Small intestine (tissue), 7 donors: ENCODE measurements around the gene PAXX. TPM values are rescaled to one million over a fixed set of nuclear protein-coding genes. Genes with fewer than 3 reads are reported as not detected.

ENCODE experiments used
- DNase-seq, 2 donors: peaks; one replicate each; pipeline versions ENCODE4 v3.0.0 to v3.0.0-alpha.2; 2013
- FAIRE-seq: peaks from 2 replicates; lab custom pipeline; 2012; peaks lifted over from hg19 to GRCh38; lab: Jason Lieb, UNC
- H3K27ac ChIP-seq, 3 donors: one replicate each; pipeline ENCODE4 v1.5.1; 2013; ENCODE audit warnings: low read length in 2 of 3, mild to moderate bottlenecking in 2 of 3, control low read depth in 1 of 3, inconsistent platforms in 1 of 3, low read depth in 1 of 3, moderate library complexity in 1 of 3
- H3K27me3 ChIP-seq, 3 donors: one replicate each; pipeline ENCODE4 v1.6.1; 2013; ENCODE audit warnings: low read length in 3 of 3, inconsistent platforms in 1 of 3; ENCODE audit not compliant: control insufficient read depth in 3 of 3, insufficient read depth in 3 of 3
- H3K36me3 ChIP-seq, 3 donors: one replicate each; pipeline ENCODE4 v1.6.1; 2013; ENCODE audit warnings: low read length in 3 of 3, inconsistent platforms in 1 of 3, low read depth in 1 of 3, mild to moderate bottlenecking in 1 of 3, moderate library complexity in 1 of 3; ENCODE audit not compliant: control insufficient read depth in 3 of 3, insufficient read depth in 2 of 3
- H3K4me1 ChIP-seq, 3 donors: one replicate each; pipeline ENCODE4 v1.6.1; 2013; ENCODE audit warnings: low read length in 2 of 3, inconsistent platforms in 1 of 3, low read depth in 1 of 3, mild to moderate bottlenecking in 1 of 3, moderate library complexity in 1 of 3; ENCODE audit not compliant: control insufficient read depth in 3 of 3, insufficient read depth in 2 of 3
- H3K4me3 ChIP-seq, 3 donors: one replicate each; pipeline ENCODE4 v1.5.1; 2013; ENCODE audit warnings: low read length in 3 of 3, control low read depth in 1 of 3, inconsistent platforms in 1 of 3, low read depth in 1 of 3, mild to moderate bottlenecking in 1 of 3, moderate library complexity in 1 of 3
- H3K9me3 ChIP-seq, 2 donors: one replicate each; pipeline ENCODE4 v1.6.1; 2013; ENCODE audit warnings: low read depth in 1 of 2, low read length in 1 of 2; ENCODE audit not compliant: control insufficient read depth in 2 of 2, insufficient read depth in 1 of 2
- WGBS, 3 donors: extraction: QIAGEN DNeasy Blood & Tissue Kit; methylation state at CpG; one replicate each; pipeline ENCODE4 v1.1.7; 2013; 5-methylcytosine and 5-hydroxymethylcytosine counted together
- polyA plus RNA-seq, 4 donors: library from polyadenylated mRNA; stranded (reverse) in 3 of 4; unstranded in 1 of 4; fragments of 200-250 nt in 3 of 4; fragments of 120-200 nt in 1 of 4; gene quantifications; one replicate each; pipeline versions ENCODE4 v1.2.1 to v1.2.3, GENCODE V29; 2013
- donor health status: healthy with polysubstance abuse.
- donor health status: control.
- donor health status: control.
- donor health status: Bipolar disorder and iron deficiency.
- donor health status: healthy.

The PAXX gene
- polyA plus RNA-seq, 4 donors, result 33.7 to 85.9 (median 75.5) TPM

DNA sequence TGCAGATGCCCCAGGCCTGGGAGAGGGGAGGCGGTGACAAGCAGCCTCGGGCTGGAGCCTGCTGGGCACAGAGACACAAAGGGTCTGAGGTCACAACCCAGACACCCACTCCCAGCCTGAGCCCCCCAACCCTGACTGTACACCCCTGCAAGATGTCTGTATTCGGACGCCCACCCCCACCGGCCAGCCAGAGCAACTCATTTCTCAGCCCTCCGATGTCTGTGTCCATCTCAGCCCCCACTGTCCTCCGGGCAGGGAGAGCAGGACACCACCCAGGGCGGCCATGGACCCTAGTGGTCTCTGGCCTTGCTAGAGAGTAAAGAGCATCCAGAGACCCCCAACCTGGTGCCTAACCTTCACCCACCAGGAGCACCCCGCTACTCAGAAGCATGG lies 36.3 kb upstream of the PAXX start:
- Histone ChIP-seq H3K27ac (no peak overlapping the region), H3K4me1 (peaks cover 0 to 16% (median 0%) of the 10 kb centered on the region in 3 donors), H3K4me3 (no peak overlapping the region), H3K27me3 (no peaks in the 10 kb centered on the region), H3K36me3 (peaks cover 0 to 47% (median 0%) of the 10 kb centered on the region in 3 donors), H3K9me3 (no peaks in the 10 kb centered on the region)
- DNase-seq (no peak), FAIRE-seq (no peak)
- 93 to 97% (median 93%) methylated on average over 8 to 9 of the region's 9 CpGs for WGBS, 3 donors

DNA sequence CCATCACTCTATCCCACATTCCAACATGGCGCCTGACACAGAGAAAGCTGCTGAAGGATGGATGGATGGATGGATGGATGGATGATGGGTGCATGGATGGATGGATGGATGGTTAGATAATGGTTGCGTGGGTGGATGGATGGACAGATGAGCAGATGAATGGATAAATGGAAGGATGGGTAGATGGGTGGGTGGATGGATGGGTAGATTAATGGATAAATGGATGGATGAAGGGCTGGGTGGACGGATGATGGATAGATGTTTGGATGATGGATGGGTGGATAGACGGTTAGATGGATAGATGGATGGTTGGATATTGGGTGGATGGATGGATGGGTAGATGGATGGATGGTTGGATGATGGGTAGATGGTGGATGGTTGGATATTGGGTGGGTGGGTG lies 35.6 kb upstream of the PAXX start:
- Histone ChIP-seq H3K9me3 (no peaks in the 10 kb centered on the region), H3K4me3 (no peak overlapping the region), H3K27me3 (no peaks in the 10 kb centered on the region), H3K4me1 (peaks cover 0 to 9% (median 0%) of the 10 kb centered on the region in 3 donors), H3K36me3 (peaks cover 0 to 41% (median 0%) of the 10 kb centered on the region in 3 donors), H3K27ac (no peak overlapping the region)
- no peak for FAIRE-seq
- WGBS, 3 donors, result 94 to 97% (median 94%) methylated on average over 4 of the region's 4 CpGs
- no peak for DNase-seq

DNA sequence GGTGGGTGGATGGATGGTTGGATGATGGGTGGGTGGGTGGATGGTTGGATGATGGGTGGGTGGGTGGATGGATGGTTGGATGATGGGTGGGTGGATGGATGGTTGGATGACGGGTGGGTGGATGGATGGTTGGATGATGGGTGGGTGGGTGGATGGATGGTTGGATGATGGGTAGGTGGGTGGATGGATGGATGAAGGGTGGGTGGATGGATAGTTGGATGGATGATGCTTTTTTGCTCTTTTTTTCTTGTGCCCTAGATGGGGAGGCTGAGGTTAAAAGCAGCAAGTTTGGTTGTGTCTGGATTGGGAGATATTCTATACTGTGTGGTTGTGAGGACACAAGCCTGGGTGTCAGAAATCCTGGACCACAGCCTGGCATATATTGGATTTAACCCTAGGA lies 34.8 kb upstream of the PAXX start:
- Histone ChIP-seq H3K36me3 (peaks cover 0 to 35% (median 0%) of the 10 kb centered on the region in 3 donors), H3K27me3 (no peaks in the 10 kb centered on the region), H3K27ac (no peak overlapping the region), H3K4me3 (no peak overlapping the region), H3K9me3 (no peaks in the 10 kb centered on the region), H3K4me1 (peaks cover 0 to under 1% (median 0%) of the 10 kb centered on the region in 3 donors)
- FAIRE-seq (no peak), DNase-seq (no peak)
- 92 to 100% (median 94%) methylated on average over 1 of the region's 1 CpG for WGBS, 3 donors

DNA sequence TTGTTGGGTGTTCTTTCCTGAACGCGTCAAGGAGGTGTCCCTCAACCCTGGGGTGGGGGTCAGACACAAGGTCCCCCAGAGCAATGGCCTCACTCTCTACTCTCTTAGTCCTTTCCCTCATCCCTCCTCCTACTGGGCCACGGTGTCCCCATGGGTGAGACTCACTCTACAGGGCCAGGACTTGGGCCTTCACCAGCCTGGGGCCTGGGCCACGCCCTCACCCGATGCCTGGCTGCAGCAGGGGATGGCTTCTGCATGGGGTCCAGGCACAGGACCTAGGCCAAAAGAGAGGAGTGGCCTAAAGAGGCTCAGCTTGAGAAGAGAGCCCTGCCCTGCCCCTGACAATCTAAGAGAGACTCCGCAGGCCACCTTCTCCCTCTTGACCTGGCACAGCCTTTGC lies 34.3 kb upstream of the PAXX start:
- no peaks in the 10 kb centered on the region for H3K4me1 ChIP-seq
- FAIRE-seq (no peak), DNase-seq (no peak)
- peaks cover 0 to 31% (median 0%) of the 10 kb centered on the region in 3 donors for H3K36me3 ChIP-seq
- no peaks in the 10 kb centered on the region for H3K9me3 ChIP-seq
- no peak overlapping the region for H3K27ac ChIP-seq
- WGBS, 3 donors, result 81 to 92% (median 90%) methylated on average over 6 of the region's 6 CpGs
- H3K27me3 ChIP-seq, result no peaks in the 10 kb centered on the region
- no peak overlapping the region for H3K4me3 ChIP-seq

GRCh38 chr9:136958473-136958872 lies 33.7 kb upstream of the PAXX start:
- no peak for DNase-seq
- Histone ChIP-seq H3K4me1 (no peaks in the 10 kb centered on the region), H3K27me3 (no peaks in the 10 kb centered on the region), H3K9me3 (no peaks in the 10 kb centered on the region), H3K27ac (no peak overlapping the region), H3K36me3 (peaks cover 0 to 26% (median 0%) of the 10 kb centered on the region in 3 donors), H3K4me3 (no peak overlapping the region)
- no peak for FAIRE-seq
- 81 to 96% (median 93%) methylated on average over 5 to 7 of the region's 7 CpGs for WGBS, 3 donors

DNA sequence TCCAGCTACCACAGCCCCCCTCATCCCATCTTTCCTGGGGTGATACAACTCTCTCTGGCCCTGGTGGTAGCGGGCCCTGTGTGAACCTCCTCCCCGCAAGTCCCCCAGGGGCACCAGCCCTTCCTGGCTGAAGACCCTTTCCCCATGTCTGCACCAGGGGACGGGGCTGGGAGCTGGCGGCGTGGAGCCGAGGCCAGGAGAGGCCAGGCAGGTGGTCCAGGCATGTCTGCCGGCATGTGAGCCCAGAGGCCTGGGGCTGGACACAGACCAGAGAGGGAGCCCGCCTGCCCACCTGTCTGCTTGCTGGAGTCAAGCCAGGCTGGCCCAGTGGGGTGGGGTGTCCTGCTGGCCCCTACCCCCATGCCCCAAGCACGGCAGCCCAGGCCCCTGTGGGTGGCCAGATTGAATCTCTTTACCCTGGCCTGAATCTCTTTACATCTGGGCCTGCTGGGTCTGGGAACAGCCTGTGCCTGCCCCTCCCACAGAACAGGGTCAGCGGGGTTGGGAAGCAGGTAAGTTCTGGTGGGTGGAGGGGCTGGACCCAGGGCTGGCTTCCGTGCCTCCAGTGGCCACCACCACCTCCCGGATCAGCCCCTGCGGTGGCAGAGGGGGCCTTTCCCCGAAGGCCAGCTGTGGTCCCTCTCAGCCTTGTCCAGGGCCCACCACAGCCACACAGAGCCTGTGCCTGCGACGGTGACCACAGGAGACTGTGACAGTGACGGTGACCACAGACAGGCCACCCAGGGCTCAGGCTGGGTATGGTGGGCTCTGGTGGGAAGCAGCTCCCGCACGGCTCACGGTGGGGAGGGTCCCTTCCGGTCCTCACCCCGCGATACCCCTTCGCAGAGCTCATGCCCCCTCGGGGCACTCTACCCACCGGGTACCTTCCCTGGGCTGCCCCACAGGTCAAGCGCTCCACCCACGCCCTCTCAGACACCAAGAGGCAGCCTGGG lies 33.0 kb upstream of the PAXX start:
- H3K9me3 ChIP-seq, result no peaks in the 10 kb centered on the region
- H3K4me1 ChIP-seq, result peaks cover 0 to 2% (median 0%) of the 10 kb centered on the region in 3 donors
- DNase-seq, result no peak
- no peak for FAIRE-seq
- WGBS, 3 donors, result 75 to 87% (median 85%) methylated on average over 18 to 28 of the region's 28 CpGs
- H3K27ac ChIP-seq, result no peak overlapping the region
- H3K4me3 ChIP-seq, result no peak overlapping the region
- H3K36me3 ChIP-seq, result peaks cover 0 to 19% (median 0%) of the 10 kb centered on the region in 3 donors
- H3K27me3 ChIP-seq, result no peaks in the 10 kb centered on the region

- Histone ChIP-seq H3K4me1 (peaks cover 0 to 10% (median 2%) of the 10 kb centered on the region in 3 donors), H3K36me3 (peaks cover 0 to 9% (median 0%) of the 10 kb centered on the region in 3 donors), H3K4me3 (no peak overlapping the region), H3K27ac (no peak overlapping the region), H3K9me3 (no peaks in the 10 kb centered on the region), H3K27me3 (no peaks in the 10 kb centered on the region)
- WGBS, 3 donors, result 54 to 74% (median 60%) methylated on average over 17 to 19 of the region's 19 CpGs
- no peak for DNase-seq
- FAIRE-seq, result no peak
Measured at GRCh38 chr9:136960212-136960937, 31.8 kb upstream of the PAXX start.

DNA sequence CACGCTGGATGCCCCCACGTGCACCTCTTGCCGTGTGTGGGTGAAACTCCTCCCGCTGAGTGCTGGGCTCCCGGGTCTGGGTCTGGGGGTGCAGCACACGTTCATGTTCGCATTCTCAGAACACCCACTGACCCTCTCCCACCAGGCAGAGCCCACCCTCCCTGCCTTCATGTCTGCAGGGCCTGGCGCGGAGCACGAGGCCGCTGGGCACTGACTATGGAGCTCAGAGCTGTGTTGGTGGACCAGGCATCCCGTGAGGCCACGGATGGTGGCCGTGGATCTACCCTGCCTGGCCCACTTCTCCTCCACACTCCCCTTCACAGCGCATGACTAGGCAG lies 31.3 kb upstream of the PAXX start:
- Histone ChIP-seq H3K4me3 (no peak overlapping the region), H3K4me1 (peaks cover 0 to 10% (median 2%) of the 10 kb centered on the region in 3 donors), H3K27me3 (peaks cover 0 to 5% (median 0%) of the 10 kb centered on the region in 3 donors), H3K9me3 (no peaks in the 10 kb centered on the region), H3K36me3 (peaks cover 0 to 4% (median 0%) of the 10 kb centered on the region in 3 donors), H3K27ac (peak overlapping the region in 1 of 3 donors; percentile 8)
- DNase-seq (no peak), FAIRE-seq (no peak)
- WGBS, 3 donors, result 81 to 91% (median 86%) methylated on average over 14 to 15 of the region's 15 CpGs
